HEK293T (cell line): ENCODE data around the gene DEFB121.
"Not testable (repeated sequence)": the region's sequence is repeated elsewhere in the genome, so short reads cannot be mapped to it uniquely, and the experiment has no call there.

Experiments
- ARNT ChIP-seq: fragments of 450-650 bp; IDR thresholded peaks from 2 replicates; pipeline ENCODE4 v1.6.1; 2017; ENCODE audit warnings: mild to moderate bottlenecking
- BHLHE40 ChIP-seq: fragments of 450-650 bp; IDR thresholded peaks from 2 replicates; pipeline ENCODE4 v1.6.1; 2016; ENCODE audit warnings: mild to moderate bottlenecking, moderate library complexity, borderline replicate concordance
- FOXA1 ChIP-seq: fragments of 450-650 bp; IDR thresholded peaks from 2 replicates; pipeline ENCODE4 v1.6.1; 2016; ENCODE audit warnings: mild to moderate bottlenecking
- FOXM1 ChIP-seq: fragments of 450-650 bp; IDR thresholded peaks from 2 replicates; pipeline ENCODE4 v1.6.1; 2017; ENCODE audit warnings: mild to moderate bottlenecking, borderline replicate concordance
- HDGF ChIP-seq: fragments of 450-650 bp; IDR thresholded peaks from 2 replicates; pipeline ENCODE4 v1.6.1; 2017; ENCODE audit warnings: antibody characterized with exemption, borderline replicate concordance
- NFRKB ChIP-seq: fragments of 450-650 bp; IDR thresholded peaks from 2 replicates; pipeline ENCODE4 v1.6.1; 2016; ENCODE audit warnings: mild to moderate bottlenecking, moderate library complexity
- SP1 ChIP-seq: fragments of 450-650 bp; IDR thresholded peaks from 2 replicates; pipeline ENCODE4 v1.6.1; 2017
- TARDBP ChIP-seq: fragments of 450-650 bp; IDR thresholded peaks from 2 replicates; pipeline ENCODE4 v1.6.1; 2016
- ZNF384 ChIP-seq: fragments of 450-650 bp; IDR thresholded peaks from 2 replicates; pipeline ENCODE4 v1.6.1; 2016
- TF ChIP-seq, protein P1 (sequence below): fragments of 450-650 bp; IDR thresholded peaks from 2 replicates; pipeline ENCODE4 v1.6.1; 2016

GRCh38 chr20:31364272-31364671 is 41.7 kb downstream of the DEFB121 start:
- TF ChIP-seq FOXM1, HDGF, ZNF384, FOXA1, NFRKB, ARNT, BHLHE40, SP1, TARDBP: not testable (repeated sequence)
- TF ChIP-seq, protein P1, sequence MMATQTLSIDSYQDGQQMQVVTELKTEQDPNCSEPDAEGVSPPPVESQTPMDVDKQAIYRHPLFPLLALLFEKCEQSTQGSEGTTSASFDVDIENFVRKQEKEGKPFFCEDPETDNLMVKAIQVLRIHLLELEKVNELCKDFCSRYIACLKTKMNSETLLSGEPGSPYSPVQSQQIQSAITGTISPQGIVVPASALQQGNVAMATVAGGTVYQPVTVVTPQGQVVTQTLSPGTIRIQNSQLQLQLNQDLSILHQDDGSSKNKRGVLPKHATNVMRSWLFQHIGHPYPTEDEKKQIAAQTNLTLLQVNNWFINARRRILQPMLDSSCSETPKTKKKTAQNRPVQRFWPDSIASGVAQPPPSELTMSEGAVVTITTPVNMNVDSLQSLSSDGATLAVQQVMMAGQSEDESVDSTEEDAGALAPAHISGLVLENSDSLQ = not testable (repeated sequence)
